Measurements from ENCODE around the gene ZNF670.

The ZNF670 gene

GRCh38 chr1:247103859-247104591, 25.4 kb upstream of the ZNF670 start, which contains the start of gene ZNF669:
Gene ZNF669, minus strand, starts transcription at chr1:247104356. Its CDS starts 157 bp downstream, at chr1:247104199.
- FAIRE-seq, result peak; percentile 75

- FAIRE-seq, result no peak
Measured at GRCh38 chr1:247102381-247102780, 23.8 kb upstream of the ZNF670 start.

- no peak for FAIRE-seq
Measured at GRCh38 chr1:247100676-247101279, 22.2 kb upstream of the ZNF670 start.

- FAIRE-seq, result no peak
Measured at GRCh38 chr1:247096958-247097357, 18.3 kb upstream of the ZNF670 start.

GRCh38 chr1:247096544-247096943, 17.9 kb upstream of the ZNF670 start:
- FAIRE-seq, result no peak

GRCh38 chr1:247096112-247096511, 17.5 kb upstream of the ZNF670 start:
- FAIRE-seq, result no peak

GRCh38 chr1:247090455-247090854, 11.8 kb upstream of the ZNF670 start:
- FAIRE-seq, result no peak

GRCh38 chr1:247089616-247090375, 11.2 kb upstream of the ZNF670 start:
- no peak for FAIRE-seq

- no peak for FAIRE-seq
Measured at GRCh38 chr1:247088967-247089366, 10.4 kb upstream of the ZNF670 start.

GRCh38 chr1:247087256-247087655, 8.6 kb upstream of the ZNF670 start:
- no peak for FAIRE-seq

GRCh38 chr1:247085310-247085709, 6.7 kb upstream of the ZNF670 start:
- FAIRE-seq, result no peak

GRCh38 chr1:247084771-247085170, 6.2 kb upstream of the ZNF670 start:
- no peak for FAIRE-seq

- no peak for FAIRE-seq
Measured at GRCh38 chr1:247079141-247079874, 697 bp upstream of the ZNF670 start.

GRCh38 chr1:247077876-247078257, 744 bp downstream of the ZNF670 start:
- no peak for FAIRE-seq

- no peak for FAIRE-seq
Measured at GRCh38 chr1:247077213-247077612, 1.4 kb downstream of the ZNF670 start.

- FAIRE-seq, result no peak
Measured at GRCh38 chr1:247070645-247071044, 8.0 kb downstream of the ZNF670 start.

- FAIRE-seq, result no peak
Measured at GRCh38 chr1:247064304-247064703, 14.3 kb downstream of the ZNF670 start.

GRCh38 chr1:247060771-247061170, 17.8 kb downstream of the ZNF670 start:
- FAIRE-seq, result no peak

- no peak for FAIRE-seq
Measured at GRCh38 chr1:247056071-247056470, 22.5 kb downstream of the ZNF670 start.

- FAIRE-seq, result no peak
Measured at GRCh38 chr1:247054992-247055415, 23.6 kb downstream of the ZNF670 start.

- no peak for FAIRE-seq
Measured at GRCh38 chr1:247047702-247048101, 30.9 kb downstream of the ZNF670 start.

GRCh38 chr1:247047260-247047659, 31.4 kb downstream of the ZNF670 start:
- no peak for FAIRE-seq

- no peak for FAIRE-seq
Measured at GRCh38 chr1:247043406-247043805, 35.2 kb downstream of the ZNF670 start.

Measured in endometrium (tissue), 2 donors.